Stimulated activated CD4-positive, alpha-beta T cell treated with anti-CD3 and anti-CD28 coated beads, Interleukin-12 subunit alpha, Interleukin-12 subunit beta, amount 100 ng/mL, for 48 hours (primary cell): Measurements from ENCODE around the gene TMEM37.
A peak's percentile ranks its signal among the peaks of the same experiment; 100 is the strongest.
"Not testable (repeated sequence)": the region's sequence is repeated elsewhere in the genome, so short reads cannot be mapped to it uniquely, and the experiment has no call there.

Experiments used
- DNase-seq, 3 donors: peaks; one replicate each; pipeline ENCODE4 v3.0.0-alpha.2; 2020; ENCODE audit warnings: low read depth in 2 of 3, low spot score in 1 of 3

TMEM37 gene, protein sequence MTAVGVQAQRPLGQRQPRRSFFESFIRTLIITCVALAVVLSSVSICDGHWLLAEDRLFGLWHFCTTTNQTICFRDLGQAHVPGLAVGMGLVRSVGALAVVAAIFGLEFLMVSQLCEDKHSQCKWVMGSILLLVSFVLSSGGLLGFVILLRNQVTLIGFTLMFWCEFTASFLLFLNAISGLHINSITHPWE

DNA sequence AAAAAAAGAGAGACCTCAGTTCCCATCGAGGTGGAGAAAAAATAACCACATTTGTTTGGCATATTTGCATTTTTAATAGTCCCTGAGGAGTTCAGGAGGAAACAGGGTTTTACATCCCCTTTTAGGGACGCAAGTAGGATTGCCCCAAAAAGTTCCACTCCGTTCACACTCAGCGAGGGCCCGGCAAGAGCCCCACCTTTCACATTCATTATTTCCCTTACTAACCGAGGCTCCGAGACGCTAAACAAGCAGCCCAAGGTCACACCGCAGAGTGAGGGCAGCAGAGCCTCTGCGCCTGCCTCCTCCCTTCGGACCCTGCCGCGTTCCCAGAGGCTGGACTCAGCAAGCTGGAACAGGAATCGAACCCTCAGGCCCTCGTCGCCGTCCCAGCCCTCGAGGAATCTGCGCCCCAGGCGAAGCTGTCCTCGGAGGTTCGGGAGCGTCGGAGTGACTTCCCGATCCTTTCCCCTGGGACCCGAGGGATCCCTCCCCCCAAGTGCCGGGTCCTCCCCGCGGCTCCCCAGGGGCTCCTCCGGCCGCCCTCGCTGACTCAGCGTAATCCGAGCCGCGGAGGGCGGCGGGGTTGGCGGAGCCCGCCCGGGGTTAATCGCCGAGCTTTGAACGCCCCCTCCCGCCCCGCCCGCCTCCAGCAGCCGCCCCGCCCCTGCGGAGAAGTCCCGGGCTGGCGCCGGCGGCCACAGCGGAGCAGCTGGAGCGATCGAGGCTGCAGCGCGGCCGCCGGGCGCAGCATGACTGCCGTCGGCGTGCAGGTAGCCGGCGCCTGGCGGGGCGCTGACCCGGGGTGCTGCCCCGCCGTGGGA lies at the start of gene TMEM37:
Gene TMEM37, plus strand, starts transcription at position 700 of the 821 bp plus-strand sequence. Its CDS starts 50 bp downstream, at position 750.
- no peak for DNase-seq

DNA sequence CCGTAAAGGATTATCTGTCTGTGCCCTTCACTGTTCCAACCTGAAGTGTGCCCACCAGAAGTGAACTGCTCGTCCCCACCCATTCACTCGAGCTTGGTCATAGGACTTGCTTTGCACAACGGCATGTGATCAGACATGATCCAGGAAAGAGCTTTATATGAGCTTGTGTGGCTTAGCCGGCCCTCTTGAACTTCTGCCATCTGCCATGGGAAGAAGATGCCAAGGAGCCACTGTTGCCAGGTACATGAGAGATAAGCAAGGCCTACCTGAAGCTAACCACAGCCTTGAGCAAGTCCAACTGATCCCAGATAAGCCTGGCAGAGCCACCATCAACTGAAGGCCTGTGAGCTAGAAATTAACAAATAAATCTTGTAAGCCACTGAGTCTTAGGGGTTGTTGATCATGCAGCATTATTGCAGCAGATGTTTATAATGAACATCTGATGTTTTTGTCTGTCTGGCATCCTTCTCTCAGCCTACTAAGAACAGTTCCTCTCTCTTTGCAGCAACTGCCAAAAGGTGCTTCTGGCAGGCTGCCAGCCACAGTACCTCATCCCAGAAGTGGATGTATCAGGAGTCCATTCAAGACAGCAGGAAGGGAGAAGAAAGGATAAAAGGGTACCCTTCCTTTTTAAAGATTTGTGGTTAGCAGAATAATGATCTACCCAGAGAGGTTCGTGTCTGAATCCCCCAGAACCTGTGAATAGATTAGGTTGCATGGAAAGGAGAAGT lies 48.1 kb upstream of the TMEM37 start:
- DNase-seq, result no peak

DNA sequence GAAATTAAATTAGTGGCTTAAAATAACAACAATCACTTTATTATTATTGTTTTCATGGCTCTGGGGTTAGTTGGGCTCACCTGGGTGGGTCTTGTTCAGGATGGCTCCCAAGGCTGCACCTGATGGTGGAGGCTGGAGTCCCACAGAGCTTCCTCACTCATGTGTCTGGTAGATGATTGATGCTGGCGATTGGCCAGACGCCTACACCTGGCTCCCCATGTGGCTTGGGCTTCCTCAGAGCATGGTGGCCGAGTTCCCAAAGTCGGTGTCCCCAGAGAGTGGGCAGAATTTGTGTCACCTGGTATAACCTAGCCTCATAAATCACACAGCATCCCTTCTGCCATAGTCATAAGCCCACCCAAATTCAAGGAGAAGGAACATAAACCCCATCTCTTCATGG lies 46.7 kb upstream of the TMEM37 start:
- DNase-seq, result no peak

DNA sequence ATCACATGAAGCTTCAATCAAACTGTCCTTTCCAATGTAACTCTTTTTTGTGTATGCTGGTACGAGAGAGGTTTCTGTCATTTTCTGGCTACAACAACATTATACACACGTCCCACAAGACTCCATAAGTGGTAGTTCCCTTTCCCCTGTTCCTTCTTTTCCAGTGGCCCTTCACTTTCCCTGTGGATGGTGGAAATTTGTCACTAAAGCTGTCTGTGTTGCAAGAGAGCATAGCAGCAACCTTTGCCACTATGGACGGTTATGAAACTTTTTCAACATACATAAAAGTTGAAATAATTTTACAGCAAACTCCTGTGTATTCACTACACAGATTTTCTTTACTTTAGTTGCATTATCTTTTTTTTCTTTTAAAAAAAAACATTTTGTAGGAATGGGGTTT lies 46.2 kb upstream of the TMEM37 start:
- DNase-seq, result no peak

DNA sequence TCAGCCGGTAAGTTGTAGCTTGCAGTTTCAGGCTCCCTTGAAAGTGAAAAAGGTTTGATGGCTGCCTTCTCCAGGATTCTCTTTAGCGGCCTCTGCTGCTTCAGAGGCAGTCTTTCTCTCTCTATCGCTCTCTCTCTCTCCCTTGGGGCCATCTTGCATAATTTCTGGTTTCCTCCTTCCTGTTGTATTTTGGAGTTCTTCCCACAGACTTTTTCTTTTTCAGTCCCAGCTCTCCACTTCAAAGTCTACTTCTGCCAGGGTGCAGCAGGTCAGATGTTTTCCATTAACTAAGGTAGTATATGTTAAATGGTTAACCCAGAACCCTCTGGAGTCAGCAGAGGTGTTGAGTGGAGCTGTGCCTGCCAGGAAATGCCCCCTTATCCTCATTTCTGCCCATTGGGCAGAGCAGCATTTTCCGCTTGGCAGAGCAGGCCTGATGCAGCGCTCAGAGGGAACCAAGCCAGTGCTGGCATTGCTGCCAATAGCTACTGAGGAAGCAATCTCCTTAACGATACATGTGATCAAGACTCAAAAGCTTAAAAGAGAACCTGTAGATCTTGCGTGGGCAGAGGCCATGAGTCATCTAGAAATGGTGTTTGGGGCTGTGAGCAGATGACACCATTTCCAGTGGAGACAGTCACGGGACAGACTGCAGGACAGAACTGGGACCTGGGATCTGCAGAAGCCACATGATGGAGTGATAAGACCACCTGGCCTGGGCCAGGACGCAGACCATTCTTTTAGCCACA lies 44.1 kb upstream of the TMEM37 start:
- peak; percentile 3 to 32 (median 20) for DNase-seq

DNA sequence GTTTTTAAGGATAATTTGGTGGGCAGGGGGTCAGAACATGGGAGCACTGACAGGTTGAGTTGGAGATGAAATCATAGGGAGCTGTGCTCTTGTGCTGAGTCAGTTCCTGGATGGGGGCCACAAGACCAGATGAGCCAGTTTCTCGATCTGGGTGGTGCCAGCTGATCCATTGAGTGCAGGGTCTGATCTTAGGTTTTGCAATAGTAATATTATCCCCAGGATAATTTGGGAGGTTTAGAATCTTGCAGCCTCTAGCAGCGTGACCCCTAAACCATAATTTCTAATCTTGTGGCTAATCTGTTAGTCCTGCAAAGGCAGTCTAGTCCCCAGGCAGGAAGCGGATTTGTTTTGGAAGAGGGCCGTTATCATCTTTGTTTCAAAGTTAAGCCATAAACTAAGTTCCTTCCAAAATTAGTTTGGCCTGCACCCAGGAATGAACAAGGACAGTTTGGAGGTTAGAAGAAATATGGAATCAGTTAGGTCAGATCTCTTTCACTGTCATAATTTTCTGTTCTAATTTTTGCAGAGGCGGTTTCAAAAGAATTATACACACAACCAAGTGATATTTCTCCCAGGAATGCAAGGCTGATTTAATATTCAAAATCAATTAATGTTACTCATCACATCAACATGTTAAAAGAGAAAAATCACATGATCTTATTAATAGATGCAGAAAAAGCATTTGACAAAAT lies 41.9 kb upstream of the TMEM37 start:
- DNase-seq, result no peak

DNA sequence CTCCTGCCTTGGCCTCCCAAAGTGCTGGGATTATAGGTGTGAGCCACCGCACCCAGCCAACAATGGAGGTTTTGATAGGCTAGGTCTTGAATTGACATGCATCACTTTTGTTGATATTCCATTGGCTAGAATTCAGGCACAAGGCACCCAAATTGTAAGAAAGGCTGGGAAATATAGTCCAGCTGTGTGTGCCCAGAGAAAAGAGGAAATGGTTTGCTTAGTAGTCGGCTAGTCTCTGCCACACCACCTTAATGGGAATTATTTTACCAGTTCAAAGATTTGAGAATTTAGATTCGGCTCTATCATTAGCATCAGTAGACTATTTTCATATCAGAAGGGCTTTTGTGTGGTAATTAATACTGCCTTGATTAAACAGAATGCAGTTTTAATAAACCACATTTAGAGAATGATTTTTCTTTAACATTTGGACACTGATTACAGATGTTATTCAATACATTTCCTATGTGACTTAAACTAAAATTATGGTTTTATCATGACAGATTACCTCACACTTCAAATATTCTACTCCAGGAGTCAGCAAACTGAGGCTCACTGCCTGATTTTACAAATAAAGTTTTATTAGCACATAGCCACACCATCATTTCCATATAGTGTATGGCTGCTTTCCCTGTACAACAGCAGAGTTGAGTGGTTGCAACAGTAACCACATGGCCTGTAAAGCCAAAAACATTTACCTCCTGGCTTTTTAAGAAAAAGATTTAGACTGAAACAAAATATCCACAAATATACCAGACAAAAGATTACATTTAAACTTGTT lies 37.5 kb upstream of the TMEM37 start:
- no peak for DNase-seq

DNA sequence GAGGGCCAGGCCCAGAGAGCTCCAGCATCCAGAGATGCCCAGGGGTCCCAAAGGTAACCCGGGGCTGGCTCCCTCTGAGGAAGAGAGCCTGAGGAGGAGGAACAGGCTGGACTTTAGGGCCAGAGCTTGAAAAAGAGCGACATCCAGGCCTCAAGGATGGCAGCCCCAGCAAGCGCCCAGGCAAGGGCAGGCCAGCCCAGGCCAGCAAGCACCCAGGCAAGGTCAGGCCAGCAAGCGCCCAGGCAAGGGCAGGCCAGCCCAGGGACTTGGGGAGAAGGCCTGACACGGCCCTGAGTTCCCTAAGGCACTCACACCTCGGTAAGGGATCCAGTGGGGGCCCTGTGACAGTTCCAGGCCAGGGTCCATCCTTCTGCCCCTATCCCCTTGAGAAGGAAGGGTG lies 34.5 kb upstream of the TMEM37 start:
- no peak for DNase-seq

DNA sequence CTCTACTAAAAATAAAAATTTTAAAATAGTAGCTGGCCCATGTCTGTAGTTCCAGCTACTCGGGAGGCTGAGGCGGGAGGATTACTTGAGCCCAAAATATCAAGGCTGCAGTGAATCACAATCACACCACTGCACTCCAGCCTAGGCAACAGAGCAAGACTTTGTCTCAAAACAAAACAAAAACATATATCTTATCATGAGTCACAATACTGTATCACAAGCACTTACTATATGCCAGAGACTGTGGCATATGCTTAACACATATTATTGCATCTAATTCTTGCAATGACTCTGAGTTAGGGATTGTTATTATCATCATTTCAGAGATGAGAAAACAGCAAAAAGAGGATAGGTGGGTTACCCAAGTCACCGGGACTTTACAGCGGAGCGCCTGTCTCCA lies 29.5 kb upstream of the TMEM37 start:
- DNase-seq, result no peak

DNA sequence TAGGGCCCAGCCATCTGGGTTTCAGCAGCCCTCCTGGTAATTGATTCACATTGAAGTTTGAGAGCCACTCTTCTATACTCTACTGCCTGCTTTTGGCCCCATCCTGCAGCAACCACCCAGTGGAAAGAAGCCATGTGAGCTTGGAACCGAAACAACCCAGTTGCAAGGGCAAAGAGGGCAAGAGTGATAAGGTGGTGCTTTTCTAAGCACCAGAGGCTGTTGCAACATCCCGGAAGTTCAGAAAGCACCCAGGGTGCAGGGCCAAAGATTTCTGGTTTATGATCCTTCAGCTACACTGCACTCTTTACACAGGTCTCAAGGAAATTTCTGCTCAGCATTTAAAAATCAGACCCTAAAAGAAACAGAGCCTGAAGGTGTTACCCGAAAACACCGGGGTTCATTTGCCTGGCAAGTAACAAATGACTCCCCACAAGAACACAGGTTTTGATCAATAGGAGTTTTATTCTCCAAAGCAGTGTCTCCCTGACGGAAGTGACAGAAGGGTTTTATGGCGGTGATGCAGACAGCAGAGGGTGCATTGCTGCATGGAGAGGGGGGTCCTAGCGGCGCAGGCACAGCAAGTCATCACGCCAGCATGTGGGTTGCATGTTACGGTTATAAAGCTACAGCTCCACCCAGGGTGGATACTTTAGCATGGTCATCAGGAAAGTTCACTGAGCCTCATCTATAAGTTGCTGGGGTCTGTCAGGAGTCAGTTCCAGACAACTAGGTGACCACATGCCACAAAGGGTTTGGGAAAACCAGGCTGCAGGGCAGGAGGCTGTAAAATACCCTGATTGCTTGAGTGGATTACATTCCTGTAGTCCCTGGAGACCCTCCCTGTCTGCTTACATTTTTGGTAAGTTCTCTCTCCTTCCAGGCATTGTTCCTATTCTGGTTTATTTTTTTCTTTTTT lies 28.8 kb upstream of the TMEM37 start:
- no peak for DNase-seq

DNA sequence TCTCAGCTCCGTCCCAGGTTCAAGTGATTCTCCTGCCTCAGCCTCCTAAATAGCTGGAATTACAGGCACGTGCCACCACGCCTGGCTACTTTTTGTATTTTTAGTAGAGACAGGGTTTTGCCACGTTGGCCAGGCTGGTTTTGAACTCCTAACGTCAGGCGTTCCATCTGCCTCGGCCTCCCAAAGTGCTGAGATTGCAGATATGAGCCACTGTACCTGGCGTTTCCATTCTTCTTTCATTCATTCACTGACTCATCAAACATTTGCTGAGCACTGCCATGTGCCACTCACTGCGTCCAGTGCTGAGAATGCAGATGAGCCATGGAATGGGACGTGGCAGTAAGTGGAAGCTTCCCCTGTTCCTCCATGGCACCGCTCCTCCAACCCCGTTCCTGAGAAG lies 28.0 kb upstream of the TMEM37 start:
- not testable (repeated sequence) for DNase-seq

DNA sequence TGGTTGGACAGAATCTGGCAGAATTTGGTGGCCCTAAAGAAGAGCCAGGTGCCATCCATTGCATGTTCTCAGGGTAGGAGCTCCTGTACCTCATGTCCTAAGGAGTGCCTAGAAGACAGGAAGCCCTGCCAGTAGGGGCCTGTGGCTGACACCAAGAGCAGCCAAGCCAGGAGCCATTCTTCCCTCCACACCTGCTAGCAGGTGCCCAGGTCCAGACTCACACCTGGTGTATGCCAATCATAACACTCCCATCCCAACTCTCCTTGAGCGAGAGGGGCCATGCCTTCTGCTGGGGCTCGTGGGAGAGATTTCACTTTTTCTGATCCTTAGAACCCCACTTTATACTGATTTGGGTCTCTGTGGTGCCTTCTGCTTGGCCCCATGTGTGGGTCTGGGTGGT lies 26.5 kb upstream of the TMEM37 start:
- no peak for DNase-seq

DNA sequence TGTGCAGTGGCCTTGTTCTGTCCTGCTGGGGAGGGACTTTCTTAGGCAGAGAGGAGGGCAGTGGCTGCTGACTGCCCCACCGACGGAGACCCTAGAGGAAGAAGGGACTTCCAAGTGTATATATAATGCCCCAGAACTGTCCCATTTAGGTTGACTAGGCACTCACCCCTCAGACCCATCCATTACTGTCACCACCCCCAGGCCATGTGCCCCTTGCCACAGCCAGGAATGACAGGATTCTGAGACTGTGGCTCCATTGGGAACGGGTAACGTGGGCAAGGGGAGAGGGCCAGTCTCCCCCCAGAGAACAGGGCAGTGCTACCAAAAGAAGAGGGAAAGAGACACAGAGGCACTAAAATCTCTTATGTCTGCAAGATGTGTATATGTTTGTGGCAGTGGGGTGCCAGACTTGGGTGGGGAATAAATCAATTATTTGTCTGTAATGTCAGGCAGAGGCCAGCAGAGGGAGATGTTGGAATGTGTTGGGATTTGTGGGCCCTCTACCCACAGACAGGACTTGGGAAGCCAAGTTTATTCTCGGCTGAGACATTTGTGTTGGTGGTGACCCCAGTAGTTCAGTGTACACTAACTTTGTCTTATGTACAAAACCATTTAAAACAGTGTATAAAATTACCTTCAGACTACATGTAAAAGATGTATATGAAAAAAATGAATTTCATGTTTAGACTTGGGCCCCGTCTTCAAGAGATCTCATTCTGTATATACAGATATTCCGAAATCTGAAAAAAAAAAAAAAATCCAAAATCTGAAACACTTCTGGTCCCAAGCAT lies 24.0 kb upstream of the TMEM37 start:
- peak in 1 of 3 donors; percentile 37 for DNase-seq

DNA sequence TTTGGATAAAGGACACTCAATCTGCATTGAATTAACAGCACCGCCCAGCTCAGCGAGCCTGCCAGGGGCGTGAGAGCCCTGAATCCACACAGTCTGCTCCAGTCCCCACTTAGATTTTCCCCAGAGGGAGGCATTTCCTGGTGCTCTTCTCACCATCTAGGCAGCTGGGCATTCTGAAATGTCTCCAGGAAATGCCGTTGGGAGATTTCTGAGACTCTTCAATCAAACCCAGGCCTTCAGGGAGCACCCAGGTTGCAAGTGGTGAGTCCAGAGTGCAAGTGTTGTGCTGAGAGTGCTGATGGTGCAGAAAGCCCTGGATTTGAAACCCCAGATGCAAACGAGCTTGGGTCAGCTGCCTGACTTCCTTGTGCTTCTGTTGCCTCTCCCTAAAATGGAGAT lies 23.4 kb upstream of the TMEM37 start:
- DNase-seq, result no peak

DNA sequence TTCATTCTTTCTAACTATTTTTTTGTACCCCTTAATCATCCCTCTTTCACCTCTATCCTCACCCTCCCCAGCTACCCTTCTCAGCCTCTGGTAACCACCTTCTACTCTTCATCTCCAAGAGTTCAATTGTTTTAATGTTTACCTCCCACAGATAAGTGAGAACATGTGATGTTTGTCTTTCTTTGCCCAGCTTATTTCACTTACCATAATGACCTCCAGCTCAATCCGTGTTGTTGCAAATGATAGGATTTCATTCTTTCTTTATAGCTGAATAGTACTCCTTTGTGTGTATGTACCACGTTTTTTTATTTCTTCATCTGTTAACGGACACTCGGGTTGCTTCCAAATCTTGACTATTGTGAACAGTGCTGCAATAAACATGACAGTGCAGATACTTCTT lies 22.1 kb upstream of the TMEM37 start:
- DNase-seq, result no peak

DNA sequence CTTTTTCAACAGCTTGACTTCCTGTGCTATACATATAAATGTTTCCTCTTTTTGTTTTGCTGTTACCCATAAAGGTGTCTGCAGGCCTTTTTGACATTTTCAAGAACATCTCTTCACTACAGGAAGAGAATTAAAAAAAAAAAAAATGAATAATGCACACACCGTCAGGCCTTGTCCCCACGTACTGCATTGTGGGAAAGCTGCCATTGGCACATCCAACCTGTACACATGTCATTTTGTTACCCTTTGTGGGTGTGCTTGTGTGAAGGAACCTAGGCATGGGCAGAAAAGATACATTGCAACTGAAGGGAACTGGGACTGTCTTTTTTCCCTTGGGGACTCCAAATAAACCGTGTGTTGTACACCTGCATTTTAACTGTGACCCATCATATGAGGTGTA lies 16.8 kb upstream of the TMEM37 start:
- DNase-seq, result no peak

DNA sequence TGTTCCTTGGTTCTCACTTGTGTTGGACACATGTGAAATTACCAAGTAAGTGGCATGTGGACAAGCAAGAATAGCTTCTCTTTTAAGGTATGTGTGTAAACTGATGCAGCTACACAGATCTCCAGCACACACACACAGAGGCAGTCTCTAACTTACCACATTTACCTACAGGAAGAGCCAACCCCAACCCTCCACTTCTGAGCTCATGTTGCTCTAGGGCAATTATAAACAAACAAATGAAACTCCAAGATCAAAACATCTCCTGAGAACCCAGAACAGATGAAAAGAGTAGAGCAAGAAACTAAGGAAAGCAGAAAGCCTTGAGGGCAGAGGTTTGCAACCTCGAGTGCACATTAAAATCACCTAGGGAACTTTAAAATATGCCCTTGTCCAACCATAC lies 16.0 kb upstream of the TMEM37 start:
- no peak for DNase-seq

DNA sequence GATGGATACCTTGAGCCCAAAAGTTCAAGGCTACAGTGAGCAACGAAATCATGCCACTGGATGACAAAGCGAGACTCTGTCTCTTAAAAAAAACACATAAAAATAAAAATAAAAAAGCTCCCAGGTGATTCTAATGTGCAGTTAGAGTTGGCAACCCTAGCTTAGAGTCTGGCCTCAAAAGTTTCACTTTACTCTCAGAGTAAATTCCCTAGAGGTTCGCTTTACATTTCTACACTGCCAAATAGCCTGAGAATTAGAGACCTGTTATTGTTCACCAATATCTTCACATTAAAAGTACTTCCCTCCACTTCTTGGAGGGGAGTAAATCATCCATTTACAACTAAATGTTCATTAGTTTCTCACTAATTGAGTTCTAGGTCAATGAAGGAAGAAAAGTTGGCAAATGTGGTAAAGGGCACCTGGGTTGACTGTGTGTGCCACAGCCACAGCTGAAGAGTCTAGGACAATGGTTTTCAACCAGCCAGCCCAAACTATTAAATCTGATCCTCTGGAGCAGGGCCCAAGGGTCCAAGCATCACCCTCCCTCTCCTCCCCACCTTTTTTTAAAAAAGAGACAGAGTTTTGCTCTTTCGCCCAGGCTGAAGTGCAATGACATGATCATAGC lies 15.2 kb upstream of the TMEM37 start:
- no peak for DNase-seq
